H9 (cell line): ENCODE data around the gene AMPD2. TPM values are rescaled to one million over a fixed set of nuclear protein-coding genes. Genes with fewer than 3 reads are reported as not detected.

Experiments used
- DNase-seq: peaks from one replicate; pipeline ENCODE4 v3.0.0-alpha.2; 2017
- H2AFZ ChIP-seq: one replicate; pipeline ENCODE4 v1.6.1; 2013; ENCODE audit warnings: mild to moderate bottlenecking, low read length, control low read depth, moderate library complexity
- H2AK5ac ChIP-seq: 2 replicates; pipeline ENCODE4 v1.6.1; 2013; ENCODE audit warnings: low read length, control low read depth, mixed read lengths; ENCODE audit not compliant: insufficient read length
- H2BK120ac ChIP-seq: one replicate; pipeline ENCODE4 v1.6.1; 2013; ENCODE audit warnings: low read depth, mild to moderate bottlenecking, low read length, control low read depth, inconsistent platforms; ENCODE audit not compliant: poor library complexity, severe bottlenecking
- H2BK12ac ChIP-seq: 2 replicates; pipeline ENCODE4 v1.6.1; 2013; ENCODE audit warnings: low read length, control low read depth, mixed read lengths, low read depth; ENCODE audit not compliant: insufficient read length
- H2BK15ac ChIP-seq: 2 replicates; pipeline ENCODE4 v1.6.1; 2013; ENCODE audit warnings: low read depth, low read length, control low read depth
- H2BK20ac ChIP-seq: one replicate; pipeline ENCODE4 v1.6.1; 2013; ENCODE audit warnings: low read depth, mild to moderate bottlenecking, low read length, control low read depth, inconsistent platforms; ENCODE audit not compliant: poor library complexity, severe bottlenecking
- H2BK5ac ChIP-seq: 2 replicates; pipeline ENCODE4 v1.6.1; 2013; ENCODE audit warnings: low read length, control low read depth, mixed read lengths; ENCODE audit not compliant: insufficient read length
- H3K14ac ChIP-seq: 2 replicates; pipeline ENCODE4 v1.6.1; 2013; ENCODE audit warnings: low read length, control low read depth; ENCODE audit not compliant: insufficient read depth
- H3K18ac ChIP-seq: 2 replicates; pipeline ENCODE4 v1.6.1; 2013; ENCODE audit warnings: low read depth, mild to moderate bottlenecking, mixed read lengths, low read length, control low read depth; ENCODE audit not compliant: insufficient read length
- H3K23ac ChIP-seq: 2 replicates; pipeline ENCODE4 v1.6.1; 2013; ENCODE audit warnings: low read length, control low read depth, mixed read lengths, low read depth; ENCODE audit not compliant: insufficient read length
- H3K23me2 ChIP-seq: 2 replicates; pipeline ENCODE4 v1.6.1; 2013; ENCODE audit warnings: low read depth, mild to moderate bottlenecking, mixed read lengths, low read length, control low read depth; ENCODE audit not compliant: insufficient read length, poor library complexity, severe bottlenecking
- H3K27ac ChIP-seq: 2 replicates; pipeline ENCODE4 v1.5.1; 2013; ENCODE audit warnings: low read length, control low read depth, mixed read lengths, low read depth; ENCODE audit not compliant: insufficient read length
- H3K27me3 ChIP-seq: 2 replicates; pipeline ENCODE4 v1.6.1; 2013; ENCODE audit warnings: low read length, control low read depth, inconsistent platforms; ENCODE audit not compliant: insufficient read depth
- H3K4ac ChIP-seq: 2 replicates; pipeline ENCODE4 v1.6.1; 2013; ENCODE audit warnings: low read depth, mild to moderate bottlenecking, control low read depth, inconsistent platforms, low read length, moderate library complexity
- H3K4me1 ChIP-seq: 2 replicates; pipeline ENCODE4 v1.6.1; 2013; ENCODE audit warnings: low read length, control low read depth, inconsistent platforms; ENCODE audit not compliant: insufficient read depth
- H3K4me2 ChIP-seq: 2 replicates; pipeline ENCODE4 v1.6.1; 2013; ENCODE audit warnings: low read length, control low read depth, mixed read lengths; ENCODE audit not compliant: insufficient read length, insufficient read depth
- H3K56ac ChIP-seq: 2 replicates; pipeline ENCODE4 v1.6.1; 2013; ENCODE audit warnings: low read depth, mild to moderate bottlenecking, mixed read lengths, low read length, control low read depth; ENCODE audit not compliant: insufficient read length
- H3K79me1 ChIP-seq: 2 replicates; pipeline ENCODE4 v1.6.1; 2013; ENCODE audit warnings: low read depth, mild to moderate bottlenecking, moderate library complexity, low read length, control low read depth, inconsistent platforms; ENCODE audit not compliant: insufficient read depth, poor library complexity, severe bottlenecking
- H3K79me2 ChIP-seq: 2 replicates; pipeline ENCODE4 v1.6.1; 2013; ENCODE audit warnings: low read length, control low read depth, inconsistent platforms; ENCODE audit not compliant: insufficient read depth
- H3K9ac ChIP-seq: 2 replicates; pipeline ENCODE4 v1.6.1; 2013; ENCODE audit warnings: low read length, control low read depth, mixed read lengths; ENCODE audit not compliant: insufficient read length; ENCODE audit errors: extremely low read depth
- H3K9me3 ChIP-seq: one replicate; pipeline ENCODE4 v1.6.1; 2013; ENCODE audit warnings: low read depth, low read length, inconsistent platforms; ENCODE audit not compliant: control insufficient read depth
- H3T11ph ChIP-seq: one replicate; pipeline ENCODE4 v1.6.1; 2013; ENCODE audit warnings: mild to moderate bottlenecking, low read length, control low read depth, inconsistent platforms
- H4K20me1 ChIP-seq: one replicate; pipeline ENCODE4 v1.6.1; 2013; ENCODE audit not compliant: control insufficient read depth, insufficient read length, insufficient read depth
- H4K5ac ChIP-seq: 2 replicates; pipeline ENCODE4 v1.6.1; 2013; ENCODE audit warnings: low read depth, mild to moderate bottlenecking, mixed read lengths, low read length, control low read depth; ENCODE audit not compliant: insufficient read length
- H4K8ac ChIP-seq: replicated peaks from 2 replicates; pipeline ENCODE4 v1.6.1; 2013; ENCODE audit warnings: low read length, control low read depth, mixed read lengths, low read depth; ENCODE audit not compliant: insufficient read length
- H4K91ac ChIP-seq: 2 replicates; pipeline ENCODE4 v1.6.1; 2013; ENCODE audit warnings: low read depth, mild to moderate bottlenecking, moderate library complexity, mixed read lengths, low read length, control low read depth; ENCODE audit not compliant: insufficient read length
- H3K27ac Mint-ChIP-seq, 3 experiments: 2 replicates in 2 of 3; 3 replicates in 1 of 3; pipeline ENCODE4 v1.8.0; 2020 to 2021; ENCODE audit warnings: mixed read lengths in 3 of 3, mild to moderate bottlenecking in 1 of 3, moderate library complexity in 1 of 3
- H3K27me3 Mint-ChIP-seq: 2 replicates; pipeline ENCODE4 v1.8.0; 2021; ENCODE audit warnings: low read depth, mild to moderate bottlenecking, moderate library complexity, mixed read lengths
- H3K36me3 Mint-ChIP-seq, 3 experiments: 2 replicates in 2 of 3; 3 replicates in 1 of 3; pipeline ENCODE4 v1.8.0; 2020 to 2021; ENCODE audit warnings: low read depth in 3 of 3, mixed read lengths in 3 of 3; ENCODE audit not compliant: insufficient read depth in 1 of 3
- H3K4me1 Mint-ChIP-seq, 2 experiments: 2 replicates each; pipeline ENCODE4 v1.8.0; 2020; ENCODE audit warnings: mixed read lengths in 2 of 2
- H3K4me3 Mint-ChIP-seq, 2 experiments: 2 replicates in 1 of 2; 3 replicates in 1 of 2; pipeline ENCODE4 v1.8.0; 2020 to 2021; ENCODE audit warnings: mild to moderate bottlenecking in 2 of 2, mixed read lengths in 2 of 2, moderate library complexity in 1 of 2
- H3K9me3 Mint-ChIP-seq, 2 experiments: 2 replicates in 1 of 2; 3 replicates in 1 of 2; pipeline ENCODE4 v1.8.0; 2020; ENCODE audit warnings: mild to moderate bottlenecking in 2 of 2, mixed read lengths in 2 of 2, moderate library complexity in 1 of 2
- WGBS: extraction: QIAGEN DNeasy Blood & Tissue Kit; methylation state at CpG from one replicate; pipeline ENCODE4 v1.1.7; 2013; ENCODE audit warnings: missing lambda C conversion rate, low lambda C conversion rate, mixed read lengths; ENCODE audit not compliant: insufficient read length; ENCODE audit errors: extremely low coverage; 5-methylcytosine and 5-hydroxymethylcytosine counted together
- long read RNA-seq: library from polyadenylated mRNA; unstranded; transcript quantifications from one replicate; pipeline ENCODE4 v2.0.0, GENCODE V29; 2020
- total RNA-seq: library from RNA; stranded (reverse); gene quantifications from 2 replicates; pipeline ENCODE4 v1.2.1, GENCODE V29; 2021
- TF ChIP-seq, protein P1 (sequence below): fragments of 200-600 bp; sonication (generic); conservative IDR thresholded peaks from 3 replicates; pipeline ENCODE4 v1.8.0; 2021; ENCODE audit warnings: antibody characterized with exemption, mild to moderate bottlenecking

The AMPD2 gene
- 63.0 and 65.1 TPM in 2 replicates for total RNA-seq
- long read RNA-seq, transcript AMPD2-202 (18 exons, 3,728 nt) = major isoform, 66 of 138 reads
- long read RNA-seq, transcript AMPD2-201 (18 exons, 3,899 nt) = minor isoform, 10 of 138 reads
- long read RNA-seq, partial matches to known transcripts = 16 of 138 reads
- long read RNA-seq, other reads (novel, unspliced or antisense) = 41 of 138 reads

DNA sequence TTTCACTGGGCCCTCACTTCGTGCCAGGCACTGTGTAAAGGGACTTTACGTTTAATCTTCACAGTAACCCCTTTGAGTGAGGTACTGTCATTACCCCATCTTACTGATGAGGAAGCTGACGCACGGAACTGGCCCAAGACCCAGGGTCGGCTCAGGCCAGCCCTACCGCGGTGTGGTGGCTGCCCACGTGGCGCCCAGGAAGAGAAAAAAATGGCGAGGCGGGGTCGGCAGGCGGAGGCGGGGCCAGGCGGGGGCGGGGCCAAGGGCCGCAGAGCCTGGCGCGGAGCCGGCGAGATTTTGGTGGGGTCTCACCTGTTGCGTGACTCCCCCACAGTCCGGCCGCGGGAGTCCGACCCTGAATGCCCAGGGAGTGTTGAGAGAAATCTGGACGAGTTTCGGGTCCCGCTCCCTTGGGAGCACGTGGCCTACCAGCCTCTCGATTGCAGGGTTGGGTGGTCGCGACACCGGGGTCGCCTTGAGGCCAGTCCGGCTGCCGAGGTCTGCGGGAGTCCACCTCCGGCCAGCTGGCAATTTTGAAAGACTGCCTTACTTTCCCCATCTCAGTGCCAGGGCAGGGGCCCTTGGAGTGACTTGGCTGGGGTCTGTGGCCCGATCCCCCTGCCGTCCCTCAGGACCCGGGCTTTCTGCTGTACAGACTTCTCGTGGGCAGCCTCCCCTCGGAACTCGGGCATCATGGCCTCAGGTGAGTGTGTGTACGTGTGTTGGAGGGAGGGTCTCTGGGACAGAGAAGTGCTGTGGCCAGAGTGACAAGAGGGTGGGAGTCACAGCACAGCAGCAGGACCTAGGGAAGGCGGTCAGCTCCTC, at the start of gene AMPD2, which contains the start of gene GNAT2:
Gene AMPD2, plus strand, starts transcription at position 262 of the 825 bp plus-strand sequence. CDS start 1,339 bp downstream, outside the sequence.
Gene GNAT2, minus strand, starts transcription at position 41 of the 825 bp plus-strand sequence. CDS start 6,746 bp downstream, outside the sequence.
- H3K27me3 ChIP-seq = no peaks in the 10 kb centered on the region
- peak within 1 kb of the TSS; percentile 45 for H3K18ac ChIP-seq
- no CpG with 5 or more reads among the region's 47 CpGs for WGBS
- H2BK120ac ChIP-seq = no peak within 1 kb of the TSS
- H3K27ac ChIP-seq = no peak within 1 kb of the TSS
- Mint-ChIP-seq H3K27me3 (no peaks in the 10 kb centered on the region; the same call in 1 of the 2 replicates), H3K36me3 (no peaks in the 10 kb centered on the region; a peak in 1 of 7 replicates), H3K27ac (peak within 1 kb of the TSS; percentile 67 to 96 (median 95)), H3K4me3 (peak within 1 kb of the TSS; percentile 93 to 94), H3K4me1 (peaks cover 37 to 49% of the 10 kb centered on the region in 2 experiments), H3K9me3 (no peaks in the 10 kb centered on the region)
- H3K79me2 ChIP-seq = peaks cover 6% of the 10 kb centered on the region; the same call in 1 of the 2 replicates
- no peak within 1 kb of the TSS for H3K56ac ChIP-seq
- H3K9ac ChIP-seq = peak within 1 kb of the TSS; percentile 71
- H3K4me2 ChIP-seq = peak within 1 kb of the TSS; percentile 97
- no peak within 1 kb of the TSS for H2BK20ac ChIP-seq
- TF ChIP-seq, protein P1, sequence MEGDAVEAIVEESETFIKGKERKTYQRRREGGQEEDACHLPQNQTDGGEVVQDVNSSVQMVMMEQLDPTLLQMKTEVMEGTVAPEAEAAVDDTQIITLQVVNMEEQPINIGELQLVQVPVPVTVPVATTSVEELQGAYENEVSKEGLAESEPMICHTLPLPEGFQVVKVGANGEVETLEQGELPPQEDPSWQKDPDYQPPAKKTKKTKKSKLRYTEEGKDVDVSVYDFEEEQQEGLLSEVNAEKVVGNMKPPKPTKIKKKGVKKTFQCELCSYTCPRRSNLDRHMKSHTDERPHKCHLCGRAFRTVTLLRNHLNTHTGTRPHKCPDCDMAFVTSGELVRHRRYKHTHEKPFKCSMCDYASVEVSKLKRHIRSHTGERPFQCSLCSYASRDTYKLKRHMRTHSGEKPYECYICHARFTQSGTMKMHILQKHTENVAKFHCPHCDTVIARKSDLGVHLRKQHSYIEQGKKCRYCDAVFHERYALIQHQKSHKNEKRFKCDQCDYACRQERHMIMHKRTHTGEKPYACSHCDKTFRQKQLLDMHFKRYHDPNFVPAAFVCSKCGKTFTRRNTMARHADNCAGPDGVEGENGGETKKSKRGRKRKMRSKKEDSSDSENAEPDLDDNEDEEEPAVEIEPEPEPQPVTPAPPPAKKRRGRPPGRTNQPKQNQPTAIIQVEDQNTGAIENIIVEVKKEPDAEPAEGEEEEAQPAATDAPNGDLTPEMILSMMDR = no peak
- no peak within 1 kb of the TSS for H4K91ac ChIP-seq
- peak; percentile 80 for DNase-seq
- H3K9me3 ChIP-seq = no peaks in the 10 kb centered on the region
- peaks cover 2% of the 10 kb centered on the region for H4K20me1 ChIP-seq
- H2AFZ ChIP-seq = peak within 1 kb of the TSS; percentile 10
- H3T11ph ChIP-seq = no peak within 1 kb of the TSS
- no peak within 1 kb of the TSS for H2AK5ac ChIP-seq
- H3K23me2 ChIP-seq = peaks cover 12% of the 10 kb centered on the region
- peak within 1 kb of the TSS; percentile 84 for H3K14ac ChIP-seq
- no peak within 1 kb of the TSS for H2BK15ac ChIP-seq
- no peak within 1 kb of the TSS for H4K5ac ChIP-seq
- no peak within 1 kb of the TSS for H2BK5ac ChIP-seq
- H3K23ac ChIP-seq = no peak within 1 kb of the TSS
- no peak within 1 kb of the TSS for H2BK12ac ChIP-seq
- H4K8ac ChIP-seq = no peak within 1 kb of the TSS
- no peak within 1 kb of the TSS; the same call in 1 of the 2 replicates for H3K4ac ChIP-seq
- H3K79me1 ChIP-seq = no peaks in the 10 kb centered on the region
- H3K4me1 ChIP-seq = no peaks in the 10 kb centered on the region; the same call in 1 of the 2 replicates
